SK-N-SH (cell line): ENCODE measurements around the gene ZDHHC8. TPM values are rescaled to one million over a fixed set of nuclear protein-coding genes. Genes with fewer than 3 reads are reported as not detected.

ENCODE experiments used
- CTCF ChIA-PET: fragments of 300-600, 350-600 bp; formaldehyde crosslinking; extraction: SDS; loops from one replicate; lab custom pipeline; 2021; lab: Yijun Ruan, JAX
- POLR2A ChIA-PET: fragments of 350-600 bp; sonication (Branson Sonifier 250); formaldehyde crosslinking; extraction: SDS; loops from one replicate; lab custom pipeline; 2020; ENCODE audit warnings: antibody characterized with exemption, inconsistent platforms; lab: Yijun Ruan, JAX
- DNase-seq: peaks from one replicate; pipeline ENCODE4 v3.0.0; 2012
- H2AFZ ChIP-seq: fragments of 200-600 bp; sonication (generic); 2 replicates; pipeline ENCODE4 v1.8.1; 2016; ENCODE audit warnings: antibody characterized with exemption, mild to moderate bottlenecking, low read depth
- H3F3A ChIP-seq: fragments of 200-600 bp; sonication (generic); replicated peaks from 2 replicates; pipeline ENCODE3; 2016; ENCODE audit warnings: antibody characterized with exemption, mild to moderate bottlenecking; ENCODE audit not compliant: insufficient read depth
- H3K27ac ChIP-seq, 2 experiments: fragments of 200-500 bp in 1 of 2; fragments of 200-600 bp in 1 of 2; sonication (Bioruptor generic) in 1 of 2; sonication (generic), shearing (Covaris generic) in 1 of 2; 2 replicates each; pipeline versions ENCODE4 v1.5.1 to v1.6.1; 2014 to 2016; ENCODE audit warnings: low read depth in 2 of 2, inconsistent platforms in 1 of 2, low read length in 1 of 2, mild to moderate bottlenecking in 1 of 2, mixed read lengths in 1 of 2
- H3K27me3 ChIP-seq: fragments of 200-600 bp; sonication (generic), shearing (Covaris generic); 2 replicates; pipeline ENCODE4 v1.6.1; 2016; ENCODE audit warnings: mixed run types; ENCODE audit not compliant: insufficient read depth
- H3K36me3 ChIP-seq, 2 experiments: fragments of 200-500 bp in 1 of 2; fragments of 200-600 bp in 1 of 2; sonication (Bioruptor generic) in 1 of 2; sonication (generic) in 1 of 2; replicated peaks in 1 of 2; 2 replicates each; pipeline versions ENCODE3 to v1.5.1; 2014 to 2016; ENCODE audit warnings: low read length in 1 of 2, mild to moderate bottlenecking in 1 of 2; ENCODE audit not compliant: insufficient read depth in 2 of 2, control insufficient read depth in 1 of 2
- H3K4me1 ChIP-seq, 2 experiments: fragments of 200-500 bp in 1 of 2; fragments of 200-600 bp in 1 of 2; sonication (Bioruptor generic) in 1 of 2; sonication (generic), shearing (Covaris generic) in 1 of 2; 2 replicates each; pipeline versions ENCODE4 v1.5.1 to v1.6.1; 2014 to 2016; ENCODE audit warnings: low read depth in 1 of 2, low read length in 1 of 2, mixed run types in 1 of 2; ENCODE audit not compliant: insufficient read depth in 2 of 2, control insufficient read depth in 1 of 2
- H3K4me2 ChIP-seq: fragments of 200-600 bp; sonication (generic), shearing (Covaris generic); 2 replicates; pipeline ENCODE4 v1.6.1; 2017; ENCODE audit warnings: mixed run types
- H3K4me3 ChIP-seq, 2 experiments: fragments of 200-500 bp in 1 of 2; fragments of 200-600 bp in 1 of 2; sonication (Bioruptor generic) in 1 of 2; sonication (generic), shearing (Covaris generic) in 1 of 2; 2 replicates each; pipeline versions ENCODE4 v1.5.1 to v1.8.1; 2014 to 2016; ENCODE audit warnings: low read depth in 2 of 2, inconsistent platforms in 1 of 2, low read length in 1 of 2, mild to moderate bottlenecking in 1 of 2, mixed read lengths in 1 of 2, moderate library complexity in 1 of 2
- H3K79me2 ChIP-seq: fragments of 200-600 bp; sonication (generic); 2 replicates; pipeline ENCODE4 v1.8.1; 2017; ENCODE audit warnings: mild to moderate bottlenecking; ENCODE audit not compliant: insufficient read depth
- H3K9ac ChIP-seq: fragments of 200-600 bp; sonication (generic); 2 replicates; pipeline ENCODE4 v1.6.1; 2017; ENCODE audit warnings: mixed run types
- H3K9me2 ChIP-seq: fragments of 200-600 bp; sonication (generic); 2 replicates; pipeline ENCODE4 v1.6.1; 2017; ENCODE audit warnings: mixed run types
- H3K9me3 ChIP-seq: fragments of 200-600 bp; sonication (generic); 2 replicates; pipeline ENCODE4 v1.6.1; 2017; ENCODE audit warnings: mixed run types, mild to moderate bottlenecking, moderate library complexity
- H4K20me1 ChIP-seq: fragments of 200-600 bp; sonication (generic); 2 replicates; pipeline ENCODE4 v1.6.1; 2017; ENCODE audit warnings: mild to moderate bottlenecking, mixed run types; ENCODE audit not compliant: insufficient read depth
- EZH2phosphoT487 ChIP-seq: fragments of 200-600 bp; sonication (generic); IDR thresholded peaks from 2 replicates; pipeline ENCODE4 v1.6.1; 2017; ENCODE audit warnings: low read depth, mixed run types, mild to moderate bottlenecking, antibody characterized with exemption, moderate library complexity, borderline replicate concordance
- FOSL2 ChIP-seq: IDR thresholded peaks from 2 replicates; pipeline ENCODE4 v1.4.0; 2012; ENCODE audit warnings: low read depth, mild to moderate bottlenecking, moderate library complexity, borderline replicate concordance
- FOXM1 ChIP-seq: IDR thresholded peaks from 2 replicates; pipeline ENCODE4 v1.4.0; 2012; ENCODE audit warnings: low read depth, mild to moderate bottlenecking
- NRF1 ChIP-seq: IDR thresholded peaks from 2 replicates; pipeline ENCODE4 v1.6.1; 2012; ENCODE audit warnings: low read depth, mild to moderate bottlenecking, low read length
- POLR2AphosphoS5 ChIP-seq: IDR thresholded peaks from 2 replicates; pipeline ENCODE4 v1.6.1; 2012; ENCODE audit warnings: low read depth, low read length
- RCOR1 ChIP-seq: fragments of 150-350 bp; IDR thresholded peaks from 2 replicates; pipeline ENCODE4 v1.6.1; 2017; ENCODE audit warnings: antibody characterized with exemption, low read length
- RFX5 ChIP-seq: IDR thresholded peaks from 2 replicates; pipeline ENCODE4 v1.6.1; 2012; ENCODE audit warnings: mild to moderate bottlenecking, improper control_type of control experiment, low read length
- RXRA ChIP-seq: IDR thresholded peaks from 2 replicates; pipeline ENCODE4 v1.4.0; 2012; ENCODE audit warnings: low read depth, mild to moderate bottlenecking, borderline replicate concordance
- TEAD4 ChIP-seq: IDR thresholded peaks from 2 replicates; pipeline ENCODE4 v1.4.0; 2012; ENCODE audit warnings: mild to moderate bottlenecking, borderline replicate concordance; ENCODE audit not compliant: insufficient read depth
- WGBS: methylation state at CpG from one replicate; pipeline ENCODE4 v1.1.6; 2017; ENCODE audit warnings: low lambda C conversion rate; 5-methylcytosine and 5-hydroxymethylcytosine counted together
- polyA plus RNA-seq, 3 experiments: library from polyadenylated mRNA; depleted of rRNA; stranded (reverse); fragments of >200 nt; gene quantifications; 2 replicates each; pipeline ENCODE4 v1.2.3, GENCODE V29; 2012
- TF ChIP-seq, protein P1 (sequence below): fragments of 150-350 bp; IDR thresholded peaks from 2 replicates; pipeline ENCODE4 v1.6.1; 2017; ENCODE audit warnings: antibody characterized with exemption, low read length, low read depth, borderline replicate concordance
- TF ChIP-seq, protein P2 (sequence below): IDR thresholded peaks from 2 replicates; pipeline ENCODE4 v1.6.1; 2012; ENCODE audit warnings: mild to moderate bottlenecking, low read depth, low read length, moderate library complexity
- TF ChIP-seq, protein P3 (sequence below): IDR thresholded peaks from 2 replicates; pipeline ENCODE4; 2012

ZDHHC8 gene
- polyA plus RNA-seq, 1 of the 3 experiments (the other 2 are of a cell fraction): 65.3 TPM

DNA sequence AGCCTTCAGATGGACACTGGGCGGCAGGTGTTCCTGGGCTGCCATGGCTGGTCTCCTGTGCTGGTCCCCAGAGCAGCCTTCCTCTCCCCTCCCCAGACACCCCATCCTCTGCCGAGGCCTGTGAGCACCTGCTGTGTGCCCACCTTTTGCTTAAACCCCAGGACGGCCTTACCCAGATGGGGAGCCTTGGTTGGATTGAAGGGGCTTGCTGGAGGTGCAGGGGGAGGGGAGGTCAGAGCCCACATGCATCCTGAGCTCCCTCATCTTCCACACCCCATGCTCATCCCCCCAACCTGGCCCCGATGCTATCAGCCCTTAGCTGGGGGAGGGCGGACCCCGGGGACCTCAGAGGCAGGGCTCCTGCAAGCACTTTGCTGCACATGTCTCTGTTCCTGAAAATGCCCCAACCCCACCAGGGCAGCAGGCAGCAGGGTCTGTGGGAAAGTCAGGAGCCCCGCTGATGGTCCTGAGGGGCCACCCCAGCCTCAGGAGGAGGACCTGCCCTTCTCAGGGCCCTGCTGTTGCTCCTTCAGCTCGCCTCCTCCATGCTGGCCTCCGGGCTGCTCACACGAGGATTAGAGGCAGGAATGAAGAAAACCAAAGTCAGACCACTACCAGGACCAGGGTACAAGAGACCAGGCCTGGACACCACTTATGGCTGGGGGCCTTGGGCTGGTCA lies 60.8 kb downstream of the ZDHHC8 start:
- Histone ChIP-seq H3K27me3 (0 out of 2 replicates have a peak, but pooled peaks cover 4% of the 10 kb centered on the region), H3K4me3 (no peak overlapping the region), H3F3A (no peaks in the 10 kb centered on the region), H4K20me1 (no peaks in the 10 kb centered on the region), H2AFZ (no peak overlapping the region), H3K36me3 (no peaks in the 10 kb centered on the region), H3K27ac (no peak overlapping the region), H3K9me2 (no peaks in the 10 kb centered on the region), H3K4me2 (no peak overlapping the region), H3K9me3 (no peaks in the 10 kb centered on the region), H3K4me1 (no peaks in the 10 kb centered on the region), H3K9ac (no peak overlapping the region), H3K79me2 (no peaks in the 10 kb centered on the region)
- ChIA-PET POLR2A (no interaction called here), CTCF (interaction anchor here (0.9 to 1.1 kb wide), 3 partner anchors 10 to 13 kb away, joined by 3 read pairs; no protein-coding TSS in a partner anchor)
- no peak for TF ChIP-seq RXRA
- TF ChIP-seq TEAD4: no peak
- no peak for TF ChIP-seq FOSL2
- no peak for TF ChIP-seq RFX5
- no peak for TF ChIP-seq POLR2AphosphoS5
- no peak for DNase-seq
- 66% methylated on average over 5 of the region's 10 CpGs for WGBS

DNA sequence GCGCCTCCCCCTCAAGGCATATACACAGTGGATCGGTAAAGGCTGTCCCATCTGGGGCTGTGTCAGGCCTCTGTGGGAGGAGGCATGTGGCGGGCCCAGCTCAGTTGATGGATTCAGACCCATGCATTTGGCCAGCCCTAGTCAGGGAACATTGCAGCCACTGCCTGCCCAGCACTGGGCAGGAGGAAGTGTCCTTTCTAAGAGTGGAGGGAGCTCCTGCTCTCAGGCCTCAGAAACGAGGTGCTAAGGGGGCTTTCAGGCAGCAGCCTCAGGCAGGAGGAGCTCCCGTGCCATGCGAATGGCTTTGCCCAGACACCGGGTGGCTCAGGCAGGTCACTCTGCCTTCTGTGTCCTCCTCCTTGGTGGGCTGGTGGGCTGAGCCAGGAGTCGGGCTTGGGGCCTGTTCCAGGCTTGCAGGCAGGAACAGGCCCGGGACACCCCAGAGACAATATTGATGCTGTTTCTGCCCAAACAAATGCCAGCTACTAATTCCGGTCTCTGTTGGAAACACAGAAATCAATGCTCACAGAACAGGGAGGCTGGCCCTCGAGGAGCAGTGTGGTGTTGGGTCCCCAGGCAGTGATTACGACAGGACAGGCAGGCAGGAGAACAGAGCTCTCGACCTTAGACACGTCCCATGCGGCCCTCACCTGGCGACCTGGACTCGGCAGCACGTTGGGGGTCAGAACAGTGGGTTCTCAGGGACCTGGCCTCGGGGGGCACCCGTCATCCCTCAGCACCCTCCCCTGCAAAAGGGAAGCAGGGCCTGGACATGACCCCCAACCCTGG lies 61.6 kb downstream of the ZDHHC8 start:
- H3K9ac ChIP-seq: no peak overlapping the region
- H3K36me3 ChIP-seq: no peaks in the 10 kb centered on the region
- no peaks in the 10 kb centered on the region for H3F3A ChIP-seq
- ChIA-PET CTCF (interaction anchor here (0.9 to 1.1 kb wide), 2 partner anchors 11 to 12 kb away, joined by 3 read pairs; no protein-coding TSS in a partner anchor), POLR2A (no interaction called here)
- WGBS: 60% methylated on average over 9 of the region's 20 CpGs
- H3K4me3 ChIP-seq: no peak overlapping the region
- no peak overlapping the region for H2AFZ ChIP-seq
- no peaks in the 10 kb centered on the region for H3K79me2 ChIP-seq
- no peak for DNase-seq
- no peak overlapping the region for H3K4me2 ChIP-seq
- H3K4me1 ChIP-seq: no peaks in the 10 kb centered on the region
- no peak overlapping the region for H3K27ac ChIP-seq
- H4K20me1 ChIP-seq: no peaks in the 10 kb centered on the region
- H3K9me3 ChIP-seq: no peaks in the 10 kb centered on the region
- no peaks in the 10 kb centered on the region for H3K9me2 ChIP-seq
- peaks cover 11% of the 10 kb centered on the region; the same call in 1 of the 2 replicates for H3K27me3 ChIP-seq
- no peak for TF ChIP-seq RCOR1
- TF ChIP-seq, protein P1, sequence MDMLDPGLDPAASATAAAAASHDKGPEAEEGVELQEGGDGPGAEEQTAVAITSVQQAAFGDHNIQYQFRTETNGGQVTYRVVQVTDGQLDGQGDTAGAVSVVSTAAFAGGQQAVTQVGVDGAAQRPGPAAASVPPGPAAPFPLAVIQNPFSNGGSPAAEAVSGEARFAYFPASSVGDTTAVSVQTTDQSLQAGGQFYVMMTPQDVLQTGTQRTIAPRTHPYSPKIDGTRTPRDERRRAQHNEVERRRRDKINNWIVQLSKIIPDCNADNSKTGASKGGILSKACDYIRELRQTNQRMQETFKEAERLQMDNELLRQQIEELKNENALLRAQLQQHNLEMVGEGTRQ: no peak
- no peak for TF ChIP-seq FOXM1
- TF ChIP-seq, protein P2, sequence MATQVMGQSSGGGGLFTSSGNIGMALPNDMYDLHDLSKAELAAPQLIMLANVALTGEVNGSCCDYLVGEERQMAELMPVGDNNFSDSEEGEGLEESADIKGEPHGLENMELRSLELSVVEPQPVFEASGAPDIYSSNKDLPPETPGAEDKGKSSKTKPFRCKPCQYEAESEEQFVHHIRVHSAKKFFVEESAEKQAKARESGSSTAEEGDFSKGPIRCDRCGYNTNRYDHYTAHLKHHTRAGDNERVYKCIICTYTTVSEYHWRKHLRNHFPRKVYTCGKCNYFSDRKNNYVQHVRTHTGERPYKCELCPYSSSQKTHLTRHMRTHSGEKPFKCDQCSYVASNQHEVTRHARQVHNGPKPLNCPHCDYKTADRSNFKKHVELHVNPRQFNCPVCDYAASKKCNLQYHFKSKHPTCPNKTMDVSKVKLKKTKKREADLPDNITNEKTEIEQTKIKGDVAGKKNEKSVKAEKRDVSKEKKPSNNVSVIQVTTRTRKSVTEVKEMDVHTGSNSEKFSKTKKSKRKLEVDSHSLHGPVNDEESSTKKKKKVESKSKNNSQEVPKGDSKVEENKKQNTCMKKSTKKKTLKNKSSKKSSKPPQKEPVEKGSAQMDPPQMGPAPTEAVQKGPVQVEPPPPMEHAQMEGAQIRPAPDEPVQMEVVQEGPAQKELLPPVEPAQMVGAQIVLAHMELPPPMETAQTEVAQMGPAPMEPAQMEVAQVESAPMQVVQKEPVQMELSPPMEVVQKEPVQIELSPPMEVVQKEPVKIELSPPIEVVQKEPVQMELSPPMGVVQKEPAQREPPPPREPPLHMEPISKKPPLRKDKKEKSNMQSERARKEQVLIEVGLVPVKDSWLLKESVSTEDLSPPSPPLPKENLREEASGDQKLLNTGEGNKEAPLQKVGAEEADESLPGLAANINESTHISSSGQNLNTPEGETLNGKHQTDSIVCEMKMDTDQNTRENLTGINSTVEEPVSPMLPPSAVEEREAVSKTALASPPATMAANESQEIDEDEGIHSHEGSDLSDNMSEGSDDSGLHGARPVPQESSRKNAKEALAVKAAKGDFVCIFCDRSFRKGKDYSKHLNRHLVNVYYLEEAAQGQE: no peak
- TF ChIP-seq, protein P3, sequence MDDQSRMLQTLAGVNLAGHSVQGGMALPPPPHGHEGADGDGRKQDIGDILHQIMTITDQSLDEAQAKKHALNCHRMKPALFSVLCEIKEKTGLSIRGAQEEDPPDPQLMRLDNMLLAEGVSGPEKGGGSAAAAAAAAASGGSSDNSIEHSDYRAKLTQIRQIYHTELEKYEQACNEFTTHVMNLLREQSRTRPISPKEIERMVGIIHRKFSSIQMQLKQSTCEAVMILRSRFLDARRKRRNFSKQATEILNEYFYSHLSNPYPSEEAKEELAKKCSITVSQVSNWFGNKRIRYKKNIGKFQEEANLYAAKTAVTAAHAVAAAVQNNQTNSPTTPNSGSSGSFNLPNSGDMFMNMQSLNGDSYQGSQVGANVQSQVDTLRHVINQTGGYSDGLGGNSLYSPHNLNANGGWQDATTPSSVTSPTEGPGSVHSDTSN: no peak
- TF ChIP-seq NRF1: no peak
- no peak for TF ChIP-seq EZH2phosphoT487
- no peak for TF ChIP-seq FOSL2
